HEK293 (cell line): ENCODE measurements around the gene NOS1AP.

ENCODE experiments used
- ATF2 ChIP-seq: fragments of 450-650 bp; formaldehyde crosslinking; IDR thresholded peaks from 2 replicates; pipeline ENCODE4 v1.5.1; 2016; ENCODE audit warnings: missing biosample characterization, missing genetic modification characterization, low read depth
- CTCF ChIP-seq: fragments of 450-650 bp; formaldehyde crosslinking; IDR thresholded peaks from 2 replicates; pipeline ENCODE4 v1.5.1; 2016; ENCODE audit warnings: missing biosample characterization, missing genetic modification characterization
- OSR2 ChIP-seq: fragments of 450-650 bp; formaldehyde crosslinking; IDR thresholded peaks from 2 replicates; pipeline ENCODE4 v1.5.1; 2016; ENCODE audit warnings: missing biosample characterization, missing genetic modification characterization
- REST ChIP-seq: fragments of 450-650 bp; formaldehyde crosslinking; IDR thresholded peaks from 2 replicates; pipeline ENCODE4 v1.5.1; 2016; ENCODE audit warnings: missing biosample characterization, missing genetic modification characterization
- WT1 ChIP-seq: fragments of 450-650 bp; formaldehyde crosslinking; IDR thresholded peaks from 2 replicates; pipeline ENCODE4 v1.5.1; 2016; ENCODE audit warnings: missing biosample characterization, missing genetic modification characterization
- ZBTB11 ChIP-seq: fragments of 450-650 bp; formaldehyde crosslinking; conservative IDR thresholded peaks from 2 replicates; pipeline ENCODE4 v1.5.1; 2016; ENCODE audit warnings: low read depth, missing biosample characterization, missing genetic modification characterization
- ZFP69B ChIP-seq: fragments of 450-650 bp; formaldehyde crosslinking; IDR thresholded peaks from 2 replicates; pipeline ENCODE4 v1.5.1; 2016; ENCODE audit warnings: missing biosample characterization, missing genetic modification characterization
- ZNF121 ChIP-seq: fragments of 450-650 bp; formaldehyde crosslinking; IDR thresholded peaks from 2 replicates; pipeline ENCODE4 v1.5.1; 2016; ENCODE audit warnings: missing biosample characterization, missing genetic modification characterization
- ZNF274 ChIP-seq, 2 experiments: fragments of 200-500 bp in 1 of 2; fragments of 450-650 bp in 1 of 2; sonication (Bioruptor generic) in 1 of 2; formaldehyde crosslinking in 1 of 2; IDR thresholded peaks; 2 replicates each; pipeline versions ENCODE4 v1.5.1 to v1.6.1; 2014 to 2016; ENCODE audit warnings: borderline replicate concordance in 1 of 2, inconsistent platforms in 1 of 2, low read length in 1 of 2, missing biosample characterization in 1 of 2, missing genetic modification characterization in 1 of 2
- ZNF530 ChIP-seq: fragments of 450-650 bp; formaldehyde crosslinking; IDR thresholded peaks from 2 replicates; pipeline ENCODE4 v1.5.1; 2016; ENCODE audit warnings: low read depth, missing biosample characterization, missing genetic modification characterization
- ZNF560 ChIP-seq: fragments of 450-650 bp; formaldehyde crosslinking; IDR thresholded peaks from 2 replicates; pipeline ENCODE4 v1.5.1; 2017; ENCODE audit warnings: missing biosample characterization, missing genetic modification characterization, borderline replicate concordance
- ZNF580 ChIP-seq: fragments of 450-650 bp; formaldehyde crosslinking; IDR thresholded peaks from 2 replicates; pipeline ENCODE4 v1.5.1; 2016; ENCODE audit warnings: missing biosample characterization, missing genetic modification characterization
- ZNF704 ChIP-seq: fragments of 450-650 bp; formaldehyde crosslinking; IDR thresholded peaks from 2 replicates; pipeline ENCODE4 v1.5.1; 2016; ENCODE audit warnings: missing biosample characterization, missing genetic modification characterization
- ZNF843 ChIP-seq: fragments of 450-650 bp; formaldehyde crosslinking; IDR thresholded peaks from 2 replicates; pipeline ENCODE4 v1.5.1; 2016; ENCODE audit warnings: missing biosample characterization, missing genetic modification characterization

GRCh38 chr1:162252214-162252613 is 182.7 kb downstream of the NOS1AP start:
- TF ChIP-seq ZFP69B (tag by site-specific recombination) (no peak), REST (tag by site-specific recombination) (no peak), ZBTB11 (tag by site-specific recombination) (no peak), ZNF530 (tag by site-specific recombination) (no peak), ZNF274 (IDR thresholded peaks at IDR 0.05; ENCODE audit: low read length) (no peak), ZNF274 (tag by site-specific recombination; IDR thresholded peaks at IDR 0.05; ENCODE audit: borderline replicate concordance) (no peak), ZNF704 (tag by site-specific recombination) (no peak), ZNF843 (tag by site-specific recombination) (no peak), OSR2 (tag by site-specific recombination) (no peak), CTCF (tag by site-specific recombination) (no peak), ZNF121 (tag by site-specific recombination) (no peak), ATF2 (tag by site-specific recombination) (no peak), ZNF580 (tag by site-specific recombination) (no peak), WT1 (tag by site-specific recombination) (no peak), ZNF560 (tag by site-specific recombination) (no peak)
